Measurements from ENCODE around the gene VENTX.

The VENTX gene

DNA sequence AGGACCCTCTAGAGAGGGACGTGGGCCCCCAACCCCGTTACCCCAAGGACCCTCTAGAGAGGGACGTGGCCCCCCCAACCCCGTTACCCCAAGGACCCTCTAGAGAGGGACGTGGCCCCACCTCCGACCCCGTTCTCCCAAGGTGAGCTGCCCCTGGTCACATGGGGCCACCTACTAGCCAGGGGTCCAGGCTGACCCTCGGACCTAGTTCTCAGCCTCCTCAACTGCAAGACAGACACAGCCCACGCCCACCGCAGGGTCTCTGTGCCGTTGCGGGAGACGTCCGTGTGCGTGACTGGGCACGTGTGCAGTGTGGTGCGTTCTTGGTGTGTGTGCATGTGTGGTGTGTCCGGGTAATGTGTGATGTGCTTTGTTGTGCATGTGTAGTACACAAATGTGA, 29.2 kb upstream of the VENTX start:
- TF ChIP-seq, protein P1, sequence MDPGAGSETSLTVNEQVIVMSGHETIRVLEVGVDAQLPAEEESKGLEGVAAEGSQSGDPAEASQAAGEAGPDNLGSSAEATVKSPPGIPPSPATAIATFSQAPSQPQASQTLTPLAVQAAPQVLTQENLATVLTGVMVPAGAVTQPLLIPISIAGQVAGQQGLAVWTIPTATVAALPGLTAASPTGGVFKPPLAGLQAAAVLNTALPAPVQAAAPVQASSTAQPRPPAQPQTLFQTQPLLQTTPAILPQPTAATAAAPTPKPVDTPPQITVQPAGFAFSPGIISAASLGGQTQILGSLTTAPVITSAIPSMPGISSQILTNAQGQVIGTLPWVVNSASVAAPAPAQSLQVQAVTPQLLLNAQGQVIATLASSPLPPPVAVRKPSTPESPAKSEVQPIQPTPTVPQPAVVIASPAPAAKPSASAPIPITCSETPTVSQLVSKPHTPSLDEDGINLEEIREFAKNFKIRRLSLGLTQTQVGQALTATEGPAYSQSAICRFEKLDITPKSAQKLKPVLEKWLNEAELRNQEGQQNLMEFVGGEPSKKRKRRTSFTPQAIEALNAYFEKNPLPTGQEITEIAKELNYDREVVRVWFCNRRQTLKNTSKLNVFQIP (CRISPR knock-in tag; IDR thresholded peaks at IDR 0.05; ENCODE audit: borderline replicate concordance, low read depth) = no peak
- TF ChIP-seq, protein P2, sequence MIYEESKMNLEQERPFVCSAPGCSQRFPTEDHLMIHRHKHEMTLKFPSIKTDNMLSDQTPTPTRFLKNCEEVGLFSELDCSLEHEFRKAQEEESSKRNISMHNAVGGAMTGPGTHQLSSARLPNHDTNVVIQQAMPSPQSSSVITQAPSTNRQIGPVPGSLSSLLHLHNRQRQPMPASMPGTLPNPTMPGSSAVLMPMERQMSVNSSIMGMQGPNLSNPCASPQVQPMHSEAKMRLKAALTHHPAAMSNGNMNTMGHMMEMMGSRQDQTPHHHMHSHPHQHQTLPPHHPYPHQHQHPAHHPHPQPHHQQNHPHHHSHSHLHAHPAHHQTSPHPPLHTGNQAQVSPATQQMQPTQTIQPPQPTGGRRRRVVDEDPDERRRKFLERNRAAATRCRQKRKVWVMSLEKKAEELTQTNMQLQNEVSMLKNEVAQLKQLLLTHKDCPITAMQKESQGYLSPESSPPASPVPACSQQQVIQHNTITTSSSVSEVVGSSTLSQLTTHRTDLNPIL (CRISPR knock-in tag; IDR thresholded peaks at IDR 0.05; ENCODE audit: low read depth) = no peak
- no peak for TF ChIP-seq GLIS3 (CRISPR knock-in tag; IDR thresholded peaks at IDR 0.05)
- TF ChIP-seq ZNF565 (CRISPR knock-in tag; conservative IDR thresholded peaks at IDR 0.05; ENCODE audit: low read depth) = no peak
- TF ChIP-seq SNAI2 (CRISPR knock-in tag; IDR thresholded peaks at IDR 0.05) = no peak
- no peak for TF ChIP-seq ZNF8 (CRISPR knock-in tag; IDR thresholded peaks at IDR 0.05)
- TF ChIP-seq, protein P3, sequence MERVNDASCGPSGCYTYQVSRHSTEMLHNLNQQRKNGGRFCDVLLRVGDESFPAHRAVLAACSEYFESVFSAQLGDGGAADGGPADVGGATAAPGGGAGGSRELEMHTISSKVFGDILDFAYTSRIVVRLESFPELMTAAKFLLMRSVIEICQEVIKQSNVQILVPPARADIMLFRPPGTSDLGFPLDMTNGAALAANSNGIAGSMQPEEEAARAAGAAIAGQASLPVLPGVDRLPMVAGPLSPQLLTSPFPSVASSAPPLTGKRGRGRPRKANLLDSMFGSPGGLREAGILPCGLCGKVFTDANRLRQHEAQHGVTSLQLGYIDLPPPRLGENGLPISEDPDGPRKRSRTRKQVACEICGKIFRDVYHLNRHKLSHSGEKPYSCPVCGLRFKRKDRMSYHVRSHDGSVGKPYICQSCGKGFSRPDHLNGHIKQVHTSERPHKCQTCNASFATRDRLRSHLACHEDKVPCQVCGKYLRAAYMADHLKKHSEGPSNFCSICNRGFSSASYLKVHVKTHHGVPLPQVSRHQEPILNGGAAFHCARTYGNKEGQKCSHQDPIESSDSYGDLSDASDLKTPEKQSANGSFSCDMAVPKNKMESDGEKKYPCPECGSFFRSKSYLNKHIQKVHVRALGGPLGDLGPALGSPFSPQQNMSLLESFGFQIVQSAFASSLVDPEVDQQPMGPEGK (CRISPR knock-in tag; IDR thresholded peaks at IDR 0.05; ENCODE audit: borderline replicate concordance) = no peak
- no peak for TF ChIP-seq PPARA (CRISPR knock-in tag; IDR thresholded peaks at IDR 0.05; ENCODE audit: borderline replicate concordance)
- TF ChIP-seq, protein P4, sequence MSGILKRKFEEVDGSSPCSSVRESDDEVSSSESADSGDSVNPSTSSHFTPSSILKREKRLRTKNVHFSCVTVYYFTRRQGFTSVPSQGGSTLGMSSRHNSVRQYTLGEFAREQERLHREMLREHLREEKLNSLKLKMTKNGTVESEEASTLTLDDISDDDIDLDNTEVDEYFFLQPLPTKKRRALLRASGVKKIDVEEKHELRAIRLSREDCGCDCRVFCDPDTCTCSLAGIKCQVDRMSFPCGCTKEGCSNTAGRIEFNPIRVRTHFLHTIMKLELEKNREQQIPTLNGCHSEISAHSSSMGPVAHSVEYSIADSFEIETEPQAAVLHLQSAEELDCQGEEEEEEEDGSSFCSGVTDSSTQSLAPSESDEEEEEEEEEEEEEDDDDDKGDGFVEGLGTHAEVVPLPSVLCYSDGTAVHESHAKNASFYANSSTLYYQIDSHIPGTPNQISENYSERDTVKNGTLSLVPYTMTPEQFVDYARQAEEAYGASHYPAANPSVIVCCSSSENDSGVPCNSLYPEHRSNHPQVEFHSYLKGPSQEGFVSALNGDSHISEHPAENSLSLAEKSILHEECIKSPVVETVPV (CRISPR knock-in tag; IDR thresholded peaks at IDR 0.05) = no peak
- TF ChIP-seq ARNTL (CRISPR knock-in tag; IDR thresholded peaks at IDR 0.05; ENCODE audit: borderline replicate concordance, low read depth) = no peak
- TF ChIP-seq ESRRG (CRISPR knock-in tag; IDR thresholded peaks at IDR 0.05) = no peak
- TF ChIP-seq BACH2 (CRISPR knock-in tag; IDR thresholded peaks at IDR 0.05; ENCODE audit: borderline replicate concordance) = no peak
- no peak for TF ChIP-seq ZC3H10 (CRISPR knock-in tag; IDR thresholded peaks at IDR 0.05)
- no peak for TF ChIP-seq RARB (CRISPR knock-in tag; IDR thresholded peaks at IDR 0.05)
- TF ChIP-seq ZFP3 (CRISPR knock-in tag; IDR thresholded peaks at IDR 0.05) = no peak
- TF ChIP-seq, protein P5, sequence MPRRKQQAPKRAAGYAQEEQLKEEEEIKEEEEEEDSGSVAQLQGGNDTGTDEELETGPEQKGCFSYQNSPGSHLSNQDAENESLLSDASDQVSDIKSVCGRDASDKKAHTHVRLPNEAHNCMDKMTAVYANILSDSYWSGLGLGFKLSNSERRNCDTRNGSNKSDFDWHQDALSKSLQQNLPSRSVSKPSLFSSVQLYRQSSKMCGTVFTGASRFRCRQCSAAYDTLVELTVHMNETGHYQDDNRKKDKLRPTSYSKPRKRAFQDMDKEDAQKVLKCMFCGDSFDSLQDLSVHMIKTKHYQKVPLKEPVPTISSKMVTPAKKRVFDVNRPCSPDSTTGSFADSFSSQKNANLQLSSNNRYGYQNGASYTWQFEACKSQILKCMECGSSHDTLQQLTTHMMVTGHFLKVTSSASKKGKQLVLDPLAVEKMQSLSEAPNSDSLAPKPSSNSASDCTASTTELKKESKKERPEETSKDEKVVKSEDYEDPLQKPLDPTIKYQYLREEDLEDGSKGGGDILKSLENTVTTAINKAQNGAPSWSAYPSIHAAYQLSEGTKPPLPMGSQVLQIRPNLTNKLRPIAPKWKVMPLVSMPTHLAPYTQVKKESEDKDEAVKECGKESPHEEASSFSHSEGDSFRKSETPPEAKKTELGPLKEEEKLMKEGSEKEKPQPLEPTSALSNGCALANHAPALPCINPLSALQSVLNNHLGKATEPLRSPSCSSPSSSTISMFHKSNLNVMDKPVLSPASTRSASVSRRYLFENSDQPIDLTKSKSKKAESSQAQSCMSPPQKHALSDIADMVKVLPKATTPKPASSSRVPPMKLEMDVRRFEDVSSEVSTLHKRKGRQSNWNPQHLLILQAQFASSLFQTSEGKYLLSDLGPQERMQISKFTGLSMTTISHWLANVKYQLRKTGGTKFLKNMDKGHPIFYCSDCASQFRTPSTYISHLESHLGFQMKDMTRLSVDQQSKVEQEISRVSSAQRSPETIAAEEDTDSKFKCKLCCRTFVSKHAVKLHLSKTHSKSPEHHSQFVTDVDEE (CRISPR knock-in tag; IDR thresholded peaks at IDR 0.05) = no peak
- ATAC-seq = no peak

DNA sequence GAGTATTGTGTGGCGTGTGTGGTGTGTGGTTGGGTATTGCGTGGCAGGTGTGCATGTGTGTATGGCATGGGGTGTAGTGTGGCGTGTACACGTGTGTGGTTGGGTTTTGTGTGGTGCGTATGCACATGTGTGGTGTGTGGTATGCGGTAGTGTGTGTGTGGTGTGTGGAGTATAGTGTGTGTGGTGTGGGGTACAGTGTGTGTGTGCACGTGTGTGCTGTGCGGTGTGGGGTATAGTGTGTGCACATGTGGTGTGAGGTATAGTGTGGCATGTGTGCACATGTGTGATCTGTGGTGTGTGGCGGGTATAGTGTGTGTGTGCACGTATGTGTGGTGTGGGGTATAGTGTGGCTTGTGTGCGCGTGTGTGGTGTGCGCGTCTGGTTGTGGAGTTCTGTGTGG, 28.5 kb upstream of the VENTX start:
- no peak for ATAC-seq
- TF ChIP-seq OSR1 (CRISPR knock-in tag; IDR thresholded peaks at IDR 0.05) (no peak), ZC3H10 (CRISPR knock-in tag; IDR thresholded peaks at IDR 0.05) (no peak), RARB (CRISPR knock-in tag; IDR thresholded peaks at IDR 0.05) (no peak), ZFP30 (CRISPR knock-in tag; IDR thresholded peaks at IDR 0.05) (no peak), SNAI2 (CRISPR knock-in tag; IDR thresholded peaks at IDR 0.05) (no peak), BACH2 (CRISPR knock-in tag; IDR thresholded peaks at IDR 0.05; ENCODE audit: borderline replicate concordance) (no peak), ISL1 (CRISPR knock-in tag; IDR thresholded peaks at IDR 0.05) (no peak), TOX (CRISPR knock-in tag; IDR thresholded peaks at IDR 0.05; ENCODE audit: borderline replicate concordance) (no peak), ZFP3 (CRISPR knock-in tag; IDR thresholded peaks at IDR 0.05) (no peak), ZNF70 (CRISPR knock-in tag; IDR thresholded peaks at IDR 0.05) (no peak), GLIS3 (CRISPR knock-in tag; IDR thresholded peaks at IDR 0.05) (no peak), ZNF8 (CRISPR knock-in tag; IDR thresholded peaks at IDR 0.05) (no peak), CSDC2 (CRISPR knock-in tag; IDR thresholded peaks at IDR 0.05) (no peak), ZNF565 (CRISPR knock-in tag; conservative IDR thresholded peaks at IDR 0.05; ENCODE audit: low read depth) (no peak), PPARA (CRISPR knock-in tag; IDR thresholded peaks at IDR 0.05; ENCODE audit: borderline replicate concordance) (no peak)
- TF ChIP-seq, protein P3 (CRISPR knock-in tag; IDR thresholded peaks at IDR 0.05; ENCODE audit: borderline replicate concordance) = no peak
- TF ChIP-seq, protein P5 (CRISPR knock-in tag; IDR thresholded peaks at IDR 0.05) = no peak
- TF ChIP-seq, protein P1 (CRISPR knock-in tag; IDR thresholded peaks at IDR 0.05; ENCODE audit: borderline replicate concordance, low read depth) = no peak

Data from SK-N-SH treated with all-trans-retinoic acid at 6 μM for 48 hours (cell line).